GM10248 (cell line): Measurements from ENCODE around the gene GTPBP1.

Experiments used
- CTCF ChIA-PET: fragments of 300-600 bp; sonication (Branson Sonifier 250); formaldehyde crosslinking; extraction: SDS; loops from one replicate; lab custom pipeline; 2021; ENCODE audit warnings: antibody characterized with exemption; lab: Yijun Ruan, JAX
- POLR2A ChIA-PET: fragments of 350-650 bp; sonication (Branson Sonifier 250); formaldehyde crosslinking; extraction: SDS; loops from one replicate; lab custom pipeline; 2020; ENCODE audit warnings: antibody characterized with exemption; lab: Yijun Ruan, JAX
- DNase-seq: peaks from one replicate; pipeline ENCODE4 v3.0.0; 2012; ENCODE audit errors: extremely low spot score
- TF ChIP-seq, protein P1 (sequence below): IDR thresholded peaks from 2 replicates; pipeline ENCODE4 v1.5.1; 2012; ENCODE audit warnings: mild to moderate bottlenecking, low read depth; ENCODE audit errors: extremely low read depth, missing control alignments, control extremely low read depth

The GTPBP1 gene

DNA sequence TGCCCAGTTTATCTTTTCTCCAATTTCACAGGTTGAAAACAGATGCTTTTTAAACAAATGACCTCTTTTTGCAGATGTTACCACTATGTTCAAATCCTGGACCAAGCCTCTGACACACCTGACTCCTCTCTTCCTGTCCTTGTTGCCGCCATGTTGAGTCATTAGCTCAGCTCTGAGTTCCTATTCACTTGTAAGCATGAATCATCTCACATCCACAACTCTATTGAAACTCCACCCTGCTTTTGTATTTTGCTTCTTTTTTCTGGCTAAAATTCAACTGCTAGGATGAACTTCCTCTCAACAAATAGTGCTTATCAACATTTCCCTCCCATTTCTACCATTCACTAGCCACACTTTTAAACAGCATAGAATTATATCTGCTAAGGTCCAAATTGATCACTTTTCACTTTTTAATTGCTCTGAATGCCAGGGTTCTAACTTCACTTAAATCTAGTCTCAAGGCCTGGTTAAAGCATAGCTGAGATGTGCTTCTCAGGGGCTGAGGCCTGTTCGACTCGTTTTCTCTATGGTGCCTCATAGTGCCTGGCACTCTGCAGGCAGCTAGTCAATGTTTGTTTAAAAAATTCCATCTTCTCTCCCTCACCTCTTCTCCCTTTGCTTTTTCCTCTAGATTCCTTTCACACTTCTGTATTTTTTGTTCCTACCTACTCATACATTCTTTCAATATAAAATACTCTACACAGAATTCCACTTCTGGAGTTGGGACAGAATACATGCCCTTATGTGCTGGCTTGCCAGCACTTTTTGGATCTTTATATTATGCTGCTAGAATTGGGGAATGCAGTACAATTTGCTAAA is 8.9 kb upstream of the GTPBP1 start:
- no peak for DNase-seq
- TF ChIP-seq, protein P1, sequence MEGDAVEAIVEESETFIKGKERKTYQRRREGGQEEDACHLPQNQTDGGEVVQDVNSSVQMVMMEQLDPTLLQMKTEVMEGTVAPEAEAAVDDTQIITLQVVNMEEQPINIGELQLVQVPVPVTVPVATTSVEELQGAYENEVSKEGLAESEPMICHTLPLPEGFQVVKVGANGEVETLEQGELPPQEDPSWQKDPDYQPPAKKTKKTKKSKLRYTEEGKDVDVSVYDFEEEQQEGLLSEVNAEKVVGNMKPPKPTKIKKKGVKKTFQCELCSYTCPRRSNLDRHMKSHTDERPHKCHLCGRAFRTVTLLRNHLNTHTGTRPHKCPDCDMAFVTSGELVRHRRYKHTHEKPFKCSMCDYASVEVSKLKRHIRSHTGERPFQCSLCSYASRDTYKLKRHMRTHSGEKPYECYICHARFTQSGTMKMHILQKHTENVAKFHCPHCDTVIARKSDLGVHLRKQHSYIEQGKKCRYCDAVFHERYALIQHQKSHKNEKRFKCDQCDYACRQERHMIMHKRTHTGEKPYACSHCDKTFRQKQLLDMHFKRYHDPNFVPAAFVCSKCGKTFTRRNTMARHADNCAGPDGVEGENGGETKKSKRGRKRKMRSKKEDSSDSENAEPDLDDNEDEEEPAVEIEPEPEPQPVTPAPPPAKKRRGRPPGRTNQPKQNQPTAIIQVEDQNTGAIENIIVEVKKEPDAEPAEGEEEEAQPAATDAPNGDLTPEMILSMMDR: no peak
- CTCF ChIA-PET: interaction anchor here (1.3 to 6.2 kb wide), 3 partner anchors 9 to 645 kb away, joined by 4 to 48 read pairs (median 10); partner anchors contain the start of genes GTPBP1 and TOMM22
- POLR2A ChIA-PET: no interaction called here

DNA sequence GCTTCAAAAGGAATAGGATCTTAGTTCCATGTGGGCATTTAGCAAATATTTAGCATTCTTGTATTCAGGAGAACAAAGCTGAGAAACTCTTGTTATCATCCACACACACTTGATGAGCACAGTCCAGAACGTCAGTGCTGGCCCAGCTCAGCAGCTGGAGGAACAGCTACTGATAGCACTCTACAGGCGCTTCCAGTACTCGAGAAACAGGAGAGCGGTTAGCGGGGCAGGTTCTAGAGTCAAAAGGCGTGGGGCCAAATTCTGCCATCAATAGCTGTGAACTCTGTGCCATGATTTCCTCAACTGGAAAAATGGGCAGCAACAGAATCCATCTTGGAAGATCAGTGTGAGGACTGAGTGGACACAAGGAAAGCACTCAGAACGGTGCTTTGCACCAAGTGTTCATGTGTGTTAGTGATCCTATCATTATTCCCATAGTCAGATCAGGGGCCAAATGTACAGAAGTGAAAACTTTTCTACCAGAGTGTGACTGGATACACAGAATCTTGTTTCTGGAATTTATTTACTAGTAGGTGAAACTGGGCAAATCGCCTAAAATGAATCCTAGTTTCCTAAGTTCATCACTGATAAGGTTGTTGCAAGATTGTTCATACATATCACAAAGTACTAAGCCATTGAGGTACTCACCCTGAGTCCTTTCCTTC is 8.2 kb upstream of the GTPBP1 start:
- CTCF ChIA-PET: interaction anchor here (1.3 to 6.2 kb wide), 3 partner anchors 8 to 645 kb away, joined by 4 to 48 read pairs (median 9); partner anchors contain the start of gene TOMM22
- DNase-seq: no peak
- TF ChIP-seq, protein P1: no peak
- POLR2A ChIA-PET: no interaction called here

- TF ChIP-seq, protein P1: no peak
- no peak for DNase-seq
- CTCF ChIA-PET: interaction anchor here (1.5 to 6.2 kb wide), 3 partner anchors 9 to 35 kb away, joined by 3 to 48 read pairs (median 9); partner anchors contain the start of gene TOMM22
- POLR2A ChIA-PET: interaction anchor here (1.2 to 1.7 kb wide), 2 partner anchors 10 to 17 kb away, joined by 3 to 5 read pairs; partner anchors contain the start of gene TOMM22
Observed at GRCh38 chr22:38698407-38699094, 7.2 kb upstream of the GTPBP1 start.

DNA sequence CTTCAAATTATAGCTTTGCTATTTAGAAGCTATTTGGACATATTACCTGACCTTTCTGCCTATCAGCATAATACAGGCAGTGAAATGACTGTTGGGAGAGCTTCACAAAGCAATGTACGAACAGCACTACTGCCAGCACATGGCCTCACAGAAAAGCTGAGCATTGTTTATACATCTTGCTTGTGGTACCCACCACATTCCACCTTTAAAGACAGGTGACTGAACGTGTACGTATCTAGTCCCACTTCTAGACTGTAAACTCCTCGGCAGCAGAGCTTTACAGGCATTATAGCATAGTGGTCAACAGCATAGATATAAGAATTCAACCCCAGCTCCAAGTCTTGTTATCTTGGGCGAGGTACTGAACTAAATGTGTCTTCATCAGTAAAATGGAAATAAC is 6.6 kb upstream of the GTPBP1 start:
- POLR2A ChIA-PET: interaction anchor here (1.2 to 1.7 kb wide), 2 partner anchors 10 to 17 kb away, joined by 3 to 5 read pairs; partner anchors contain the start of gene TOMM22
- CTCF ChIA-PET: interaction anchor here (1.5 to 6.2 kb wide), 4 partner anchors 10 to 36 kb away, joined by 3 to 48 read pairs (median 6); partner anchors contain the start of gene TOMM22
- no peak for DNase-seq
- TF ChIP-seq, protein P1: no peak

- TF ChIP-seq, protein P1: no peak
- ChIA-PET CTCF (interaction anchor here (1.0 to 6.2 kb wide), 5 partner anchors 10 to 70 kb away, joined by 3 to 48 read pairs (median 3); partner anchors contain the start of gene TOMM22), POLR2A (interaction anchor here (1.2 to 1.7 kb wide), 2 partner anchors 11 to 18 kb away, joined by 3 to 5 read pairs; partner anchors contain the start of gene TOMM22)
- no peak for DNase-seq
Observed at GRCh38 chr22:38699784-38700183, 6.0 kb upstream of the GTPBP1 start.
